ENCODE data around the gene STUM. TPM values are rescaled to one million over a fixed set of nuclear protein-coding genes. Genes with fewer than 3 reads are reported as not detected.
A peak's percentile ranks its signal among the peaks of the same experiment; 100 is the strongest.

Gene STUM
- polyA plus RNA-seq, 1 donor (not counting 4 experiments of a cell fraction or from before 2014, with no cell fraction given) = 0.01 TPM

GRCh38 chr1:226625832-226626576, 77.4 kb downstream of the STUM start:
- Histone ChIP-seq H3K4me1 (ENCODE audit: control insufficient read depth, extremely low read depth, insufficient read depth, low read length) (peaks cover 11% of the 10 kb centered on the region), H3K27ac (ENCODE audit: control insufficient read depth, insufficient read depth, low read length) (no peak overlapping the region), H3K9me1 (ENCODE audit: control insufficient read depth, extremely low read depth, insufficient read depth, low read length) (no peaks in the 10 kb centered on the region), H3K4me3 (ENCODE audit: control insufficient read depth in 2 of 3, extremely low read depth in 1 of 3, insufficient read depth in 2 of 3, low read depth in 1 of 3, low read length in 3 of 3) (no peak overlapping the region), H3K4me2 (ENCODE audit: control insufficient read depth, extremely low read depth, insufficient read depth, low read depth, low read length) (no peak overlapping the region), H3K9ac (ENCODE audit: control insufficient read depth, extremely low read depth, insufficient read depth, low read length) (no peak overlapping the region), H3K9me3 (ENCODE audit: control insufficient read depth, low read depth, low read length) (no peaks in the 10 kb centered on the region), H3K36me3 (ENCODE audit: control insufficient read depth in 2 of 2, extremely low read depth in 1 of 2, insufficient read depth in 2 of 2, low read length in 2 of 2) (no peaks in the 10 kb centered on the region), H3K27me3 (ENCODE audit: control insufficient read depth, extremely low read depth, insufficient read depth, low read length) (no peaks in the 10 kb centered on the region), H3K79me2 (ENCODE audit: control insufficient read depth, insufficient read depth, low read length) (no peaks in the 10 kb centered on the region), H4K20me1 (ENCODE audit: control insufficient read depth, extremely low read depth, insufficient read depth, low read length) (no peaks in the 10 kb centered on the region), H2AFZ (ENCODE audit: control insufficient read depth, low read length) (no peak overlapping the region)
- dilution Hi-C loops (cut with MboI; ENCODE audit: extremely low pct_ligation_motif_present, low sequenced_read_pairs) = no loop called here
- DNase-seq (ENCODE audit: low read depth, low spot score) (no peak), FAIRE-seq (no peak)
- TF ChIP-seq EZH2 (IDR thresholded peaks at IDR 0.05; ENCODE audit: low read length) = no peak
- no peak for TF ChIP-seq CTCF (optimal IDR thresholded peaks at IDR 0.05 in 1 of 3, IDR thresholded peaks at IDR 0.05 in 1 of 3, conservative IDR thresholded peaks at IDR 0.05 in 1 of 3; ENCODE audit: extremely low read depth in 1 of 3, insufficient read depth in 2 of 3, low read length in 3 of 3)

- no peaks in the 10 kb centered on the region for H3K36me3 ChIP-seq (ENCODE audit: control insufficient read depth in 2 of 2, extremely low read depth in 1 of 2, insufficient read depth in 2 of 2, low read length in 2 of 2)
- H3K4me1 ChIP-seq (ENCODE audit: control insufficient read depth, extremely low read depth, insufficient read depth, low read length) = peaks cover 11% of the 10 kb centered on the region
- no peak overlapping the region for H2AFZ ChIP-seq (ENCODE audit: control insufficient read depth, low read length)
- no peaks in the 10 kb centered on the region for H3K27me3 ChIP-seq (ENCODE audit: control insufficient read depth, extremely low read depth, insufficient read depth, low read length)
- no peak for DNase-seq (ENCODE audit: low read depth, low spot score)
- H3K9me3 ChIP-seq (ENCODE audit: control insufficient read depth, low read depth, low read length) = no peaks in the 10 kb centered on the region
- TF ChIP-seq EZH2 (IDR thresholded peaks at IDR 0.05; ENCODE audit: low read length) (no peak), CTCF (optimal IDR thresholded peaks at IDR 0.05 in 1 of 3, IDR thresholded peaks at IDR 0.05 in 1 of 3, conservative IDR thresholded peaks at IDR 0.05 in 1 of 3; ENCODE audit: extremely low read depth in 1 of 3, insufficient read depth in 2 of 3, low read length in 3 of 3) (peak; percentile 76 to 93 (median 92))
- peak; percentile 58 for FAIRE-seq
- H3K4me3 ChIP-seq (ENCODE audit: control insufficient read depth in 2 of 3, extremely low read depth in 1 of 3, insufficient read depth in 2 of 3, low read depth in 1 of 3, low read length in 3 of 3) = no peak overlapping the region
- H3K9ac ChIP-seq (ENCODE audit: control insufficient read depth, extremely low read depth, insufficient read depth, low read length) = no peak overlapping the region
- H4K20me1 ChIP-seq (ENCODE audit: control insufficient read depth, extremely low read depth, insufficient read depth, low read length) = no peaks in the 10 kb centered on the region
- no peak overlapping the region for H3K27ac ChIP-seq (ENCODE audit: control insufficient read depth, insufficient read depth, low read length)
- H3K4me2 ChIP-seq (ENCODE audit: control insufficient read depth, extremely low read depth, insufficient read depth, low read depth, low read length) = no peak overlapping the region
- H3K9me1 ChIP-seq (ENCODE audit: control insufficient read depth, extremely low read depth, insufficient read depth, low read length) = no peaks in the 10 kb centered on the region
- dilution Hi-C loops (cut with MboI; ENCODE audit: extremely low pct_ligation_motif_present, low sequenced_read_pairs) = no loop called here
- no peaks in the 10 kb centered on the region for H3K79me2 ChIP-seq (ENCODE audit: control insufficient read depth, insufficient read depth, low read length)
Measured at GRCh38 chr1:226626577-226626956, 78.0 kb downstream of the STUM start.

Measured in keratinocyte (primary cell).